GM19463 (cell line): ENCODE results near the gene BEND3.
"Not testable (repeated sequence)": the region's sequence is repeated elsewhere in the genome, so short reads cannot be mapped to it uniquely, and the experiment has no call there.

Source experiments
- ATAC-seq: cut with Tn5 transposase; IDR thresholded peaks from one replicate; pipeline ENCODE4 v1.9.1; 2021; ENCODE audit warnings: mild to moderate bottlenecking, moderate library complexity; ENCODE audit not compliant: unreplicated experiment

The BEND3 gene

GRCh38 chr6:107045826-107046675 lies 69.3 kb downstream of the BEND3 start:
- ATAC-seq = no peak

DNA sequence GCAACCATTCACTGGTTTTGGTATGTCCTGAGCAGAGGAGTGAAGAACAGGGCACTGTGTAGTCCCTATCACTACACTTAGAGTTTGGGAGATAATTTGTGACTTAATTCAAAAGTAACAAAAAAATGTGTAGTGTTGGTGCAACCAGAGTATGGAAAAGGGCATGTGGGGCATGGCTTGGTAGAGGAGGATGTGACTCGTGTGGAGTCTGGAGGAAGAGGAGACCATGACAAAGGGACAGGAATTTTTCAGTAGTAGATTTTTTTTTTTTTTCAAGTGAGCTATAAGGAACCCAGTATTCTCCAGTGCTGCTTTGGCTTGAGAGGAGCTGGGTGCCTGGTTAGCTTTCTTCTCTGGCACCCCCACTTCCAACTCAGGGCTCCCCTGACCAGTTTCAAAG lies 82.2 kb downstream of the BEND3 start:
- no peak for ATAC-seq

- no peak for ATAC-seq
These were observed 83.3 kb downstream of the BEND3 start for GRCh38 chr6:107032051-107032450.

GRCh38 chr6:107030151-107030550 lies 85.2 kb downstream of the BEND3 start:
- no peak for ATAC-seq

DNA sequence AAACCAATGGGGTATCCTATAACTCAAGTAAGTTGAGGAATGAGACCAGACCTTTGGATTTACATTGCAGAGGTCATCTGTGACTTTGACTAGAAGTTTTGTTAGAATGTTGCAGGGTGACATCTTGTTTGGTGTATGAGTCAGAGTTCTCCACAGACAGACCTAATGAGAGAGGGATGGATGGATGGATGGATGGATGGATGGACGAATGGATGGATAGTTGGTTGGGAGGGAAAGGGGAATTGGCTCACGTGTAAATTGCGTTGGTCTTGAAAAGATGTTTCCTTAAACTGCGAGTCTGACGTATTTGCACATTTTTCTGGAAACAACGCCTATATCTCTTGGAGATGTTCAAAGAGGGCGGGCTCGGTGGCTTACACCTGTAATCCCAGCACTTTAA lies 88.3 kb downstream of the BEND3 start:
- no peak for ATAC-seq

GRCh38 chr6:107021446-107022185 lies 93.7 kb downstream of the BEND3 start:
- ATAC-seq = no peak

- no peak for ATAC-seq
These were observed 95.1 kb downstream of the BEND3 start for GRCh38 chr6:107020239-107020638.

DNA sequence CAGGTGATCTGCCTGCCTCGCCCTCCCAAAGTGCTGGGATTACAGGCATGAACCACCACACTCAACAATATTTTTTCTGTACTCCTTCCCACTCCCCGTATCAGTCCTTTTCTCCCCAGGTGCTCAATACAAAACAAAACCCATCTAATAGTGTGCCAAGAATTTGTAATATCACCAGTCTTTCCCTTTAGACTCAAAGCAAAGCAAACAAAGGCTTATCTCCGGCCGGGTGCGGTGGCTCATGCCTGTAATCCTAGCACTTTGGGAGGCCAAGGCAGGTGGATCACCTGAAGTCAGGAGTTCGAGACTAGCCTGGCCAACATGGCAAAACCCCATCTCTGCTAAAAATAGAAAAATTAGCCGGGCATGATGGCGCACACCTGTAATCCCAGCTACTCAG lies 95.7 kb downstream of the BEND3 start:
- ATAC-seq = not testable (repeated sequence)

DNA sequence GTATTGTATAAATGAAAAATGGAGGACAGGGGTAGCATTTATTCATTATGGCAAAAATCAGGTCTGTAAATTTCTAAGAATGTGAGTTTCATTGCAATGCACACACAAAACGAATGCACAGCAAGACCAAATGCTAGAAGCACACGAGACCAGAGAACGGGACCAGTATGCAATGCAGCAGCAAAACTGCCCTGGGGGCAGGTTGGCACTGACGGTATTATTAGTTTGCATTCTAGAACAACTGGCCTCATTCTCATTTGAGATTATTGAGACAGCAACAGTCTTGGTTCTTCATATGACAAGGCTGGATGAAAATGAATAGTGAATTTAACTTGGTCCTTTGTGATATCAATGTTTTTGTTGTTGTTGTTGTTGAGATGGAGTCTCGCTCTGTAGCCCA lies 96.3 kb downstream of the BEND3 start:
- no peak for ATAC-seq
